Left lung (tissue), 10 donors: ENCODE data around the gene MAP10. TPM values are rescaled to one million over a fixed set of nuclear protein-coding genes. Genes with fewer than 3 reads are reported as not detected.

Source experiments
- ATAC-seq: fragments of 200-7000 bp; cut with Tn5 transposase; one replicate; pipeline ENCODE4 v1.9.1; 2020; ENCODE audit warnings: moderate library complexity
- DNase-seq, 4 donors: peaks; one replicate each; pipeline ENCODE4 v3.0.0-alpha.2; 2013 to 2020
- H3K27ac ChIP-seq, 2 donors: fragments of 200-600 bp; sonication (generic) in 1 of 2; one replicate each; pipeline versions ENCODE4 v1.5.0 to v1.8.0; 2020 to 2021
- H3K27me3 ChIP-seq, 2 donors: fragments of 200-600 bp; sonication (generic) in 1 of 2; one replicate each; pipeline versions ENCODE4 v1.5.0 to v1.8.0; 2020 to 2021
- H3K36me3 ChIP-seq, 2 donors: fragments of 200-600 bp; sonication (generic) in 1 of 2; one replicate each; pipeline versions ENCODE4 v1.5.0 to v1.8.0; 2020 to 2021
- H3K4me1 ChIP-seq, 2 donors: fragments of 200-600 bp; one replicate each; pipeline ENCODE4 v1.8.0; 2021
- H3K4me3 ChIP-seq, 2 donors: fragments of 200-600 bp; sonication (generic) in 1 of 2; one replicate each; pipeline versions ENCODE4 v1.5.0 to v1.8.0; 2020 to 2021; ENCODE audit warnings: mild to moderate bottlenecking in 1 of 2
- H3K9me3 ChIP-seq, 2 donors: fragments of 200-600 bp; sonication (generic) in 1 of 2; one replicate each; pipeline versions ENCODE4 v1.5.0 to v1.8.0; 2020 to 2021
- CTCF ChIP-seq, 2 donors: fragments of 200-600 bp; sonication (generic) in 1 of 2; IDR thresholded peaks; one replicate each; pipeline versions ENCODE4 v1.5.0 to v1.8.0; 2021; ENCODE audit warnings: antibody characterized with exemption in 2 of 2
- intact Hi-C, 2 donors: fragments of 100-400 bp; cut with DNase I; formaldehyde crosslinking; loops; one replicate each; pipeline versions ENCODE4 v1.11.2 to v1.14.2; 2022
- polyA plus RNA-seq, 6 donors: library from polyadenylated mRNA; unstranded; fragments of 120-200 nt; gene quantifications; one replicate each; pipeline ENCODE4 v1.2.1, GENCODE V29; 2013; ENCODE audit not compliant: insufficient read length in 6 of 6
- total RNA-seq, 2 donors: library from RNA; stranded (reverse); fragmentation: NEBNext Ultra II Directional; extraction: Animal tissue kit (Norgen Biotek cat#: 25700); gene quantifications; one replicate each; pipeline ENCODE4 v1.2.1, GENCODE V29; 2021
- donor health status: DM: no; HTN: yes; CAD: no.
- donor health status: DM: no; HTN: no; CAD: no.

MAP10 gene
- total and polyA plus RNA-seq, 8 donors = 2.4 to 7.0 (median 6.0) TPM

GRCh38 chr1:232835166-232835565 is 29.9 kb downstream of the MAP10 start:
- no peaks in the 10 kb centered on the region for H3K27me3 ChIP-seq
- ATAC-seq (no peak), DNase-seq (peak in 1 of 4 donors; percentile 46)
- peaks cover 0 to 2% of the 10 kb centered on the region in 2 donors for H3K9me3 ChIP-seq
- no peaks in the 10 kb centered on the region for H3K36me3 ChIP-seq
- H3K27ac ChIP-seq = no peak overlapping the region
- no peak overlapping the region for H3K4me3 ChIP-seq
- no peaks in the 10 kb centered on the region for H3K4me1 ChIP-seq
- intact Hi-C loops = no loop called here
- TF ChIP-seq CTCF (IDR thresholded peaks at IDR 0.05) = no peak

DNA sequence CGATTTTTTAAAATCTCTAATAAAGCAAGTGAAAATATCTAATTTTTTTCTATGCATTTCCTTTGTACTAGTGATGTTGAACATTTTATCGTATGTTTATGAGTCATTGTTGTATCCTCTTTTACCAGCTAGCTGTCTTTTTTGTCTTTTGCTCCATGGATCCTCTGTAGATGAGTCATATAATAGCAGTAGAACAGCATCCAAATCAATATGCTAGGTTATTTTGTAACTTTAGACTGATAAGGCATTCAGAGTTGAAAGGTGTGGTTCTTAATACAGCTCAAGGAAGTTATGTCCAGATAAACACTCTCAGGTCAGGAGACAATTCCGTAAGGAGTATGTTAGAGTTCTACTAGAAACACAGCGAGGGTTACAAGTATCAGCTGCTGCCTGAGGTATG is 31.9 kb downstream of the MAP10 start:
- Histone ChIP-seq H3K27ac (no peak overlapping the region), H3K27me3 (no peaks in the 10 kb centered on the region), H3K4me3 (no peak overlapping the region), H3K9me3 (peaks cover 0 to 2% of the 10 kb centered on the region in 2 donors), H3K36me3 (no peaks in the 10 kb centered on the region), H3K4me1 (no peaks in the 10 kb centered on the region)
- DNase-seq (no peak), ATAC-seq (no peak)
- TF ChIP-seq CTCF (IDR thresholded peaks at IDR 0.05) = no peak
- intact Hi-C loops = no loop called here

- Histone ChIP-seq H3K27me3 (no peaks in the 10 kb centered on the region), H3K27ac (no peak overlapping the region), H3K4me1 (no peaks in the 10 kb centered on the region), H3K36me3 (no peaks in the 10 kb centered on the region), H3K4me3 (no peak overlapping the region), H3K9me3 (peaks cover 0 to 2% of the 10 kb centered on the region in 2 donors)
- TF ChIP-seq CTCF (IDR thresholded peaks at IDR 0.05) = no peak
- DNase-seq (no peak), ATAC-seq (no peak)
- intact Hi-C loops = no loop called here
Measured at GRCh38 chr1:232841823-232842565, 36.8 kb downstream of the MAP10 start.

- Histone ChIP-seq H3K36me3 (no peaks in the 10 kb centered on the region), H3K9me3 (peaks cover 0 to 2% of the 10 kb centered on the region in 2 donors), H3K4me3 (no peak overlapping the region), H3K4me1 (no peaks in the 10 kb centered on the region), H3K27me3 (no peaks in the 10 kb centered on the region), H3K27ac (no peak overlapping the region)
- intact Hi-C loops = no loop called here
- ATAC-seq = no peak
- no peak for DNase-seq
- TF ChIP-seq CTCF (IDR thresholded peaks at IDR 0.05) = no peak
Measured at GRCh38 chr1:232844791-232845190, 39.6 kb downstream of the MAP10 start.

- DNase-seq = peak in 2 of 4 donors; percentile 41 to 46
- no peaks in the 10 kb centered on the region for H3K36me3 ChIP-seq
- no peak for ATAC-seq
- intact Hi-C loops = no loop called here
- H3K9me3 ChIP-seq = no peaks in the 10 kb centered on the region
- TF ChIP-seq CTCF (IDR thresholded peaks at IDR 0.05) = no peak
- no peak overlapping the region for H3K4me3 ChIP-seq
- H3K4me1 ChIP-seq = no peaks in the 10 kb centered on the region
- H3K27ac ChIP-seq = no peak overlapping the region
- no peaks in the 10 kb centered on the region for H3K27me3 ChIP-seq
Measured at GRCh38 chr1:232845406-232845955, 40.3 kb downstream of the MAP10 start.
